ENCODE data around the gene NUP62CL. TPM values are rescaled to one million over a fixed set of nuclear protein-coding genes. Genes with fewer than 3 reads are reported as not detected.

NUP62CL gene
- total RNA-seq, 3 donors from 2014 or later = 0.43 to 0.73 (median 0.55) TPM

GRCh38 chrX:107107459-107107858 is 98.8 kb downstream of the NUP62CL start:
- Mint-ChIP-seq H3K4me1 (ENCODE audit: low read depth) (peaks cover 17% of the 10 kb centered on the region), H3K4me3 (no peak overlapping the region), H3K36me3 (ENCODE audit: insufficient read depth) (peaks cover 25% of the 10 kb centered on the region), H3K27me3 (ENCODE audit: low read depth) (no peaks in the 10 kb centered on the region), H3K9me3 (no peaks in the 10 kb centered on the region)
- DNase-seq (no peak), ATAC-seq (no peak)

DNA sequence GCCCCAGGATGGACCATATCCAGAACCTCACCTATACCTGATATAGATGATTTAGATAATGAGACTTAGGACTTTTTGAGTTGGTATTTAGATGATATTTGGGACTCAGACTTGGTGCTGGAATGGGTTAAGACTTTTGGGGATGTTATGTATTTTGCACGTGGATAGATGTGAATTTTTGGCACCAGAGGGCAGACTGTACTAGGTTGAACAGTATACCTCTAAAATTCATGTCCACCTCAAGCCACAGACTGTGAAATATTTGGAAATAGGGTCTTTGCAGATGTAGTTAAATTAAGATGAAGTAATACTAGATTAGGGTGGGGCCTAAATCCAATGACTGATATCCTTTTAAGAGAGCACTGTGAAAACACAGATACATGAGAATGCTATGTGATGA is 103.3 kb downstream of the NUP62CL start:
- no peak for ATAC-seq
- no peak overlapping the region for H3K4me3 Mint-ChIP-seq
- no peak for DNase-seq
- no peaks in the 10 kb centered on the region for H3K9me3 Mint-ChIP-seq
- peaks cover 23% of the 10 kb centered on the region for H3K36me3 Mint-ChIP-seq (ENCODE audit: insufficient read depth)
- H3K27me3 Mint-ChIP-seq (ENCODE audit: low read depth) = no peaks in the 10 kb centered on the region
- peaks cover 8% of the 10 kb centered on the region for H3K4me1 Mint-ChIP-seq (ENCODE audit: low read depth)

GRCh38 chrX:107076158-107076557 is 130.1 kb downstream of the NUP62CL start:
- Mint-ChIP-seq H3K9me3 (peaks cover 11% of the 10 kb centered on the region), H3K4me1 (ENCODE audit: low read depth) (peaks cover 6% of the 10 kb centered on the region), H3K4me3 (no peak overlapping the region), H3K36me3 (ENCODE audit: insufficient read depth) (peaks cover 14% of the 10 kb centered on the region), H3K27me3 (ENCODE audit: low read depth) (no peaks in the 10 kb centered on the region)
- ATAC-seq = no peak
- no peak for DNase-seq

Other genes with a start within 250 kb of the NUP62CL start
- gene MORC4, start 206.2 kb downstream of the NUP62CL start, total RNA-seq = 1 to 10 TPM; 5.3 to 6.6 (median 6.6) TPM
- 10 to 100 TPM in 2 of 3 donors, 1 to 10 TPM in 1; 8.0 to 11.7 (median 10.6) TPM for gene RBM41, start 87.6 kb downstream of the NUP62CL start, total RNA-seq
- gene DNAAF6, start 178 bp upstream of the NUP62CL start, total RNA-seq = not detected
- gene FRMPD3, start 243.2 kb upstream of the NUP62CL start, total RNA-seq = not detected

Data from activated T-cell treated with anti-CD3 and anti-CD28 coated beads, Interleukin-2, amount 50 U/mL, for 4 hours (primary cell).